Natural killer cell treated with Interleukin-12 subunit alpha and Interleukin-12 subunit beta and Interleukin-15 and Interleukin-18, amount 100 ng/mL, for 72 hours (primary cell): ENCODE data around the gene OPTN. TPM values are rescaled to one million over a fixed set of nuclear protein-coding genes. Genes with fewer than 3 reads are reported as not detected.
"Not testable (repeated sequence)": the region's sequence is repeated elsewhere in the genome, so short reads cannot be mapped to it uniquely, and the experiment has no call there.

Source experiments
- ATAC-seq, 2 donors: fragments of 150-1000 bp; cut with Tn5 transposase in 1 of 2; sonication (Bioruptor Pico), chemical (Tn5 transposase) in 1 of 2; 2 replicates each; pipeline ENCODE4 v1.10.0; 2021
- DNase-seq: peaks from one replicate; pipeline ENCODE4 v3.0.0; 2022; ENCODE audit warnings: low spot score
- H3K27ac Mint-ChIP-seq, 2 donors: 1 replicate in 1 of 2; 2 replicates in 1 of 2; pipeline ENCODE4 v1.8.0; 2022; ENCODE audit warnings: mixed read lengths in 2 of 2, mild to moderate bottlenecking in 1 of 2, moderate library complexity in 1 of 2
- H3K27me3 Mint-ChIP-seq, 2 donors: 1 replicate in 1 of 2; 2 replicates in 1 of 2; pipeline ENCODE4 v1.8.0; 2022; ENCODE audit warnings: mixed read lengths in 2 of 2
- H3K36me3 Mint-ChIP-seq: one replicate; pipeline ENCODE4 v1.8.0; 2022; ENCODE audit warnings: mixed read lengths
- H3K4me1 Mint-ChIP-seq, 2 donors: 1 replicate in 1 of 2; 2 replicates in 1 of 2; pipeline ENCODE4 v1.8.0; 2022; ENCODE audit warnings: low read depth in 2 of 2, mixed read lengths in 2 of 2, mild to moderate bottlenecking in 1 of 2
- H3K4me3 Mint-ChIP-seq: one replicate; pipeline ENCODE4 v1.8.0; 2022; ENCODE audit warnings: mixed read lengths
- H3K9me3 Mint-ChIP-seq: 2 replicates; pipeline ENCODE4 v1.8.0; 2022; ENCODE audit warnings: mixed read lengths
- total RNA-seq, 2 donors: library from RNA; stranded (reverse); gene quantifications; one replicate each; pipeline ENCODE4 v1.2.3, GENCODE V29; 2022

OPTN gene
- total RNA-seq, 2 donors from 2014 or later, result 56.1 to 89.6 TPM

- peaks cover 17 to 26% of the 10 kb centered on the region in 2 donors for H3K27me3 Mint-ChIP-seq
- H3K4me1 Mint-ChIP-seq, result no peaks in the 10 kb centered on the region
- DNase-seq (no peak), ATAC-seq (no peak)
- no peak overlapping the region for H3K4me3 Mint-ChIP-seq
- H3K27ac Mint-ChIP-seq, result no peak overlapping the region
- H3K9me3 Mint-ChIP-seq, result peaks cover 20% of the 10 kb centered on the region
- H3K36me3 Mint-ChIP-seq, result peaks cover 15% of the 10 kb centered on the region
These were observed 20.8 kb upstream of the OPTN start for GRCh38 chr10:13078912-13079775.

- peaks cover 23% of the 10 kb centered on the region for H3K9me3 Mint-ChIP-seq
- no peak overlapping the region for H3K4me3 Mint-ChIP-seq
- ATAC-seq (no peak), DNase-seq (no peak)
- H3K27ac Mint-ChIP-seq, result no peak overlapping the region
- H3K36me3 Mint-ChIP-seq, result peaks cover 21% of the 10 kb centered on the region
- H3K4me1 Mint-ChIP-seq, result no peaks in the 10 kb centered on the region
- H3K27me3 Mint-ChIP-seq, result peaks cover 15 to 22% of the 10 kb centered on the region in 2 donors
These were observed 20.2 kb upstream of the OPTN start for GRCh38 chr10:13079776-13080050.

- no peak overlapping the region for H3K27ac Mint-ChIP-seq
- no peak for ATAC-seq
- H3K9me3 Mint-ChIP-seq, result peaks cover 23% of the 10 kb centered on the region
These were observed 19.3 kb upstream of the OPTN start for GRCh38 chr10:13080643-13081042.

GRCh38 chr10:13083700-13084099 is 16.3 kb upstream of the OPTN start:
- H3K27me3 Mint-ChIP-seq, H3K4me1 Mint-ChIP-seq, H3K27ac Mint-ChIP-seq, H3K4me3 Mint-ChIP-seq, ATAC-seq, DNase-seq: not testable (repeated sequence)
- Mint-ChIP-seq H3K36me3 (peaks cover 22% of the 10 kb centered on the region), H3K9me3 (peaks cover 23% of the 10 kb centered on the region)

More at GRCh38 chr10:13080643-13081042, 19.3 kb upstream of the OPTN start:
- DNase-seq, result no peak
- Mint-ChIP-seq H3K27me3 (peaks cover 11 to 14% of the 10 kb centered on the region in 2 donors), H3K4me1 (no peaks in the 10 kb centered on the region), H3K4me3 (no peak overlapping the region), H3K36me3 (peaks cover 22% of the 10 kb centered on the region)

- no peak for ATAC-seq
- DNase-seq, result no peak
- Mint-ChIP-seq H3K4me3 (no peak overlapping the region), H3K36me3 (peaks cover 14% of the 10 kb centered on the region), H3K27ac (no peak overlapping the region), H3K4me1 (peaks cover 0 to 8% of the 10 kb centered on the region in 2 donors), H3K27me3 (peaks cover 6 to 7% of the 10 kb centered on the region in 2 donors), H3K9me3 (peaks cover 12% of the 10 kb centered on the region)
These were observed 13.9 kb upstream of the OPTN start for GRCh38 chr10:13086056-13086455.

- Mint-ChIP-seq H3K27me3 (peaks cover 7 to 9% of the 10 kb centered on the region in 2 donors), H3K4me3 (no peak overlapping the region), H3K27ac (no peak overlapping the region), H3K36me3 (peaks cover 8% of the 10 kb centered on the region), H3K9me3 (peaks cover 7% of the 10 kb centered on the region), H3K4me1 (peaks cover 0 to 8% of the 10 kb centered on the region in 2 donors)
- ATAC-seq (no peak), DNase-seq (no peak)
These were observed 12.4 kb upstream of the OPTN start for GRCh38 chr10:13087601-13087985.

GRCh38 chr10:13087986-13088618 is 11.9 kb upstream of the OPTN start:
- H3K27ac Mint-ChIP-seq, result no peak overlapping the region
- peaks cover 0 to 8% of the 10 kb centered on the region in 2 donors for H3K4me1 Mint-ChIP-seq
- H3K9me3 Mint-ChIP-seq, result peaks cover 7% of the 10 kb centered on the region
- ATAC-seq (peak in 1 of 2 donors; percentile 44), DNase-seq (no peak)
- H3K36me3 Mint-ChIP-seq, result peaks cover 8% of the 10 kb centered on the region
- H3K4me3 Mint-ChIP-seq, result peak overlapping the region; percentile 30
- H3K27me3 Mint-ChIP-seq, result peaks cover 7 to 9% of the 10 kb centered on the region in 2 donors

- Mint-ChIP-seq H3K27ac (no peak overlapping the region), H3K9me3 (peaks cover 3% of the 10 kb centered on the region), H3K27me3 (peaks cover 7 to 9% of the 10 kb centered on the region in 2 donors), H3K4me1 (peaks cover 0 to 8% of the 10 kb centered on the region in 2 donors), H3K4me3 (no peak overlapping the region), H3K36me3 (peaks cover 5% of the 10 kb centered on the region)
- no peak for ATAC-seq
- DNase-seq, result no peak
These were observed 10.6 kb upstream of the OPTN start for GRCh38 chr10:13089345-13089744.

- Mint-ChIP-seq H3K36me3 (no peaks in the 10 kb centered on the region), H3K27me3 (peaks cover 7 to 9% of the 10 kb centered on the region in 2 donors)
- ATAC-seq, result no peak
These were observed 9.7 kb upstream of the OPTN start for GRCh38 chr10:13090289-13090688.

GRCh38 chr10:13091801-13092200 is 8.2 kb upstream of the OPTN start:
- H3K27ac Mint-ChIP-seq, result no peak overlapping the region
- peaks cover 7 to 9% of the 10 kb centered on the region in 2 donors for H3K27me3 Mint-ChIP-seq
- H3K4me3 Mint-ChIP-seq, result no peak overlapping the region
- H3K4me1 Mint-ChIP-seq, result peaks cover 0 to 8% of the 10 kb centered on the region in 2 donors
- no peaks in the 10 kb centered on the region for H3K9me3 Mint-ChIP-seq
- H3K36me3 Mint-ChIP-seq, result no peaks in the 10 kb centered on the region
- ATAC-seq (no peak), DNase-seq (no peak)

More at GRCh38 chr10:13090289-13090688, 9.7 kb upstream of the OPTN start:
- peaks cover 0 to 8% of the 10 kb centered on the region in 2 donors for H3K4me1 Mint-ChIP-seq
- no peak overlapping the region for H3K4me3 Mint-ChIP-seq
- no peaks in the 10 kb centered on the region for H3K9me3 Mint-ChIP-seq
- no peak overlapping the region for H3K27ac Mint-ChIP-seq
- DNase-seq, result no peak

- no peaks in the 10 kb centered on the region for H3K36me3 Mint-ChIP-seq
- no peak overlapping the region for H3K4me3 Mint-ChIP-seq
- ATAC-seq, result no peak
- peaks cover 7 to 9% of the 10 kb centered on the region in 2 donors for H3K27me3 Mint-ChIP-seq
- H3K27ac Mint-ChIP-seq, result no peak overlapping the region
- peaks cover 0 to 8% of the 10 kb centered on the region in 2 donors for H3K4me1 Mint-ChIP-seq
- DNase-seq, result no peak
- no peaks in the 10 kb centered on the region for H3K9me3 Mint-ChIP-seq
These were observed 7.5 kb upstream of the OPTN start for GRCh38 chr10:13092291-13093102.

GRCh38 chr10:13094082-13094481 is 5.9 kb upstream of the OPTN start:
- not testable (repeated sequence) for H3K4me3 Mint-ChIP-seq, H3K9me3 Mint-ChIP-seq

GRCh38 chr10:13095094-13095493 is 4.9 kb upstream of the OPTN start:
- DNase-seq (no peak), ATAC-seq (no peak)
- H3K27ac Mint-ChIP-seq, result no peak overlapping the region
- H3K36me3 Mint-ChIP-seq, result no peaks in the 10 kb centered on the region
- H3K4me1 Mint-ChIP-seq, result peaks cover 2 to 5% of the 10 kb centered on the region in 2 donors
- no peaks in the 10 kb centered on the region for H3K9me3 Mint-ChIP-seq
- peaks cover 0 to 3% of the 10 kb centered on the region in 2 donors for H3K27me3 Mint-ChIP-seq
- H3K4me3 Mint-ChIP-seq, result no peak overlapping the region

More at GRCh38 chr10:13094082-13094481, 5.9 kb upstream of the OPTN start:
- not testable (repeated sequence) for ATAC-seq, H3K27me3 Mint-ChIP-seq, H3K36me3 Mint-ChIP-seq, DNase-seq, H3K27ac Mint-ChIP-seq, H3K4me1 Mint-ChIP-seq
